Inflammatory macrophage (primary cell): Measurements from ENCODE around the gene PAM16.

Source experiments
- DNase-seq, 2 donors: peaks; one replicate each; pipeline ENCODE4 v3.0.0-alpha.2; 2020 to 2022

PAM16 gene

DNA sequence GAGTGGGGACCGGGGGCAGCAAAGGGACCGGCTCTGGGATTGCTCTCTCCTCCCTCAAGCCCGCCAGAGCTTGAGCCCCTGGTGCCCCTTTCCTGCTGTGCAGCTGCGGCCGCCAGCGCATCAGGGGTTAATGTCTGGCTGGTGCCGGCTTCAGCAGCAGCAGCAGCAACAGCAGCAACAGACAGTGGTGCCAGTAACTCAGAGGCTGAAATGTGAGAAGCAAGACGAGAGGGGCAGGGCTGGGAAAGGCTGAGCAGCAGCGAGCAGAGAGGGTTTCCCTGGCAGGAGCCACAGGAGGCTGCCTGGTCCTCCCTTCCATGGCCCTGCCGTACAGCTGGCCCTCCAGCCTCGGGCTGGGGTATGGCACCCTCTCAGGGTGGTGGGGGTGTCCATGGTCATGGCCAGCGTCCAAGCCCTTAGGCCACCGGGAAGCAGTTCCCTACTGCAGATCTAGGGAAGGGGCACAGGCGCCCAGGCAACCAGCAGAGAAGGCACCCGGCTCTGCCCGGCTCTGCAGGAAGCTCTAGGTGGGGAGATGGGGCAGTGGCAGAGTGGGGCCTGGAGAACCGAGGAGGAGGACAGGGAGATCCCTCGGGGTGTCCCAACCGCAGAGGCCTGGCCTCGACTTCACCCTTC is 57.2 kb downstream of the PAM16 start:
- DNase-seq, result no peak

- DNase-seq, result no peak
Observed at GRCh38 chr16:4293181-4293716, 57.9 kb downstream of the PAM16 start.

GRCh38 chr16:4291699-4292098 is 59.4 kb downstream of the PAM16 start:
- DNase-seq, result no peak
